ENCODE measurements around the gene LRRC49. TPM values are rescaled to one million over a fixed set of nuclear protein-coding genes. Genes with fewer than 3 reads are reported as not detected.
"Not testable (repeated sequence)": the region's sequence is repeated elsewhere in the genome, so short reads cannot be mapped to it uniquely, and the experiment has no call there.

LRRC49 gene
- total RNA-seq, 2 donors from 2014 or later = 2.4 to 2.8 TPM

DNA sequence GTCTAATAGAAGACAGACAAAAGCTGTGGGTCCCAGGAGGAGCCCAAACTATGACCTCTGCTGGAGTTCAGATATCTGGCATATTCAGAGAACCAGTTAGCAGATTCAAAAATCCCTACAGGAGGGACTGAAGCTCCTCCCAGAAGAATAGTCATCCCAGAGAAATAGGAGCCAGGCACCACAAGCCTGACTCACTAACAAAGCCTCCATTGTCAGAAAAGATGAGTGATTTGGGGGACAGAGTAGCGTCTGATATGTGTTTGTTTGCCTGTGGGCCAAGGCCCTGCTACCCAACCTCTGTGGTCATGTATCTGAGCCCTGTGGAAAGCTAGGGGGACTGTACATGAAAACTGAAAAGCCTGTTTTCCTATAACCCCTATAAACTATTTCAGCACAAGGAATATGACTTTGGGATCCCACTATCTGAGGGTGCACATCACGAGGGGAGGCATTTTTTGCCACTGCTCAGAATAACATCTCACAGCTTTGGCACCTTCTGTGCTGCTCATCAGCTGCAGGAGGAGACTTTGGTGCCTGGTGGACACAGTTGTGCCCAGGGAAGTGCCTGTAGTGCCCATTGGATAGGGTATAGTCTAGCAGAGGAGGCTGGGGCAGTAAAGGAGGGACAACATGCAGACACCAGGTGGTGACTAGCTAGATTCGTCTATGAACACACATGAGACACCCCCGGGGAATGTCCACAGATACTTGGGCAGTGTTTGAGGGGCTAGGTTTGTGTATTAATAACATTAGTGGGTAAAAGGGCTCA is 29.0 kb upstream of the LRRC49 start:
- H3K27ac ChIP-seq = no peak overlapping the region
- H3K4me3 ChIP-seq = no peak overlapping the region
- TF ChIP-seq, protein P1, sequence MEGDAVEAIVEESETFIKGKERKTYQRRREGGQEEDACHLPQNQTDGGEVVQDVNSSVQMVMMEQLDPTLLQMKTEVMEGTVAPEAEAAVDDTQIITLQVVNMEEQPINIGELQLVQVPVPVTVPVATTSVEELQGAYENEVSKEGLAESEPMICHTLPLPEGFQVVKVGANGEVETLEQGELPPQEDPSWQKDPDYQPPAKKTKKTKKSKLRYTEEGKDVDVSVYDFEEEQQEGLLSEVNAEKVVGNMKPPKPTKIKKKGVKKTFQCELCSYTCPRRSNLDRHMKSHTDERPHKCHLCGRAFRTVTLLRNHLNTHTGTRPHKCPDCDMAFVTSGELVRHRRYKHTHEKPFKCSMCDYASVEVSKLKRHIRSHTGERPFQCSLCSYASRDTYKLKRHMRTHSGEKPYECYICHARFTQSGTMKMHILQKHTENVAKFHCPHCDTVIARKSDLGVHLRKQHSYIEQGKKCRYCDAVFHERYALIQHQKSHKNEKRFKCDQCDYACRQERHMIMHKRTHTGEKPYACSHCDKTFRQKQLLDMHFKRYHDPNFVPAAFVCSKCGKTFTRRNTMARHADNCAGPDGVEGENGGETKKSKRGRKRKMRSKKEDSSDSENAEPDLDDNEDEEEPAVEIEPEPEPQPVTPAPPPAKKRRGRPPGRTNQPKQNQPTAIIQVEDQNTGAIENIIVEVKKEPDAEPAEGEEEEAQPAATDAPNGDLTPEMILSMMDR (IDR thresholded peaks at IDR 0.05) = no peak
- no peaks in the 10 kb centered on the region for H3K27me3 ChIP-seq
- no peaks in the 10 kb centered on the region for H3K9me3 ChIP-seq
- H3K4me1 ChIP-seq = no peaks in the 10 kb centered on the region
- H3K9ac ChIP-seq (ENCODE audit: low read depth in 2 of 2, low read length in 2 of 2) = no peak overlapping the region
- intact Hi-C loops (cut with DNase I) = no loop called here
- DNase-seq = no peak
- no peaks in the 10 kb centered on the region for H3K36me3 ChIP-seq

DNA sequence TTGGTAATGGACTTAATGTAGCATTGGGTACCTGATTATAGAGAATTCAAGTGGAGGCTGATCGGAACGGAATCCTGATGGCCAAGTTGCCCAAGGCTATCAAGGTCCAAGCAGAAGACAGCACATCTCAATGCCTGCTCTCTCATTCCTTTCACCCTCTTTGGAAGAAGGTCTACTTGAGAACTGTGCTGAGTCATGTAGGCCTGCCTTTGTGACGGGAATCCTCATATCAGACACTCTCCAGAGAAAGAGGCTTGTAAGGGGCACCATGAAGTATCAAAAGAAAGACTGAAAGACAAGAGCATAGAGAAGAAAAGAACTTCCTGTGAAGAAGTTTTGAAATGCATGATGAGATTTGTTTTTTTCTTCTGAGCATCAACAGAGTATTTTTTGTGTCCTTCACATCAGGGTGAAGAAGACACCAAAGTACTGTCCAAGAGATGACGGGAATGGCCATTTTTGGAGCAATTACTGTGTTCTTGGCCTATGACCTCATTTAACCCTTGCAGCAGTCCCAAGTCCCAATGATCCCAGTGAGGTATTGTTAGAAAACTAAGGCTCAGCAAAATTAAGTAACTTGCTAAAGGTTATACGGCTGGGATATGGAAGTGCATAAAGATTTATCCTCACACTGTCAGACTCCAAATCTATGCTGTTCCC is 25.5 kb upstream of the LRRC49 start:
- no peak for DNase-seq
- H3K9ac ChIP-seq (ENCODE audit: low read depth in 2 of 2, low read length in 2 of 2) = no peak overlapping the region
- no peaks in the 10 kb centered on the region for H3K9me3 ChIP-seq
- H3K36me3 ChIP-seq = no peaks in the 10 kb centered on the region
- intact Hi-C loops (cut with DNase I) = no loop called here
- no peaks in the 10 kb centered on the region for H3K4me1 ChIP-seq
- TF ChIP-seq, protein P1 (IDR thresholded peaks at IDR 0.05) = no peak
- H3K27ac ChIP-seq = no peak overlapping the region
- H3K4me3 ChIP-seq = no peak overlapping the region
- no peaks in the 10 kb centered on the region for H3K27me3 ChIP-seq

DNA sequence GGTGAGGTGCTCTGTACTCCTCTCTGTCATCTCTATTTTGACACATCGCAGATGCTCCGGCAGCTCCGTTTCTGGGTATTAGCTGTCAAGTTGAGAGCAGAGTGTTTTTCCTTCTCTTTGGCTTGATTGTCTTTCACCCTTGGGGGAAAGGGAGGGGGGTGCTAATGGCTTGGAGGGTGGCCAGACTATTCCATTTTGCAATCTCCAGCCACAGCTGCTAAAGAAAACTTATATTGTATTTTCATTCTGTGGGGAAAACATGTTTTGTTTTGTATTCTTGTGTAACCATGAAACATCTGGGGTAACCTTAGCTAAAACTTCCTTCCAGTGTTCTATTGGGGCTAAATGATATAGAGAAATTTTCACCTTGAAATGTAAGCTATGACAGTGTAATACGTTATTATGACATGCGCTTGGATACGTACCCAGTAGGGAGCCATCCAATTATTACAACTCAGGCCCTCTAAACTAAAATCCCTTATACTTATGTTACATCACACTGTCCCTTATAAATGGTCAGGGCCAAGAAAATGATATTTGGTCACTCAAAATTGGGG is 24.6 kb upstream of the LRRC49 start:
- H3K36me3 ChIP-seq = no peaks in the 10 kb centered on the region
- H3K9ac ChIP-seq (ENCODE audit: low read depth in 2 of 2, low read length in 2 of 2) = no peak overlapping the region
- H3K4me1 ChIP-seq = no peaks in the 10 kb centered on the region
- H3K27ac ChIP-seq = no peak overlapping the region
- H3K4me3 ChIP-seq = no peak overlapping the region
- TF ChIP-seq, protein P1 (IDR thresholded peaks at IDR 0.05) = no peak
- no peaks in the 10 kb centered on the region for H3K9me3 ChIP-seq
- intact Hi-C loops (cut with DNase I) = no loop called here
- H3K27me3 ChIP-seq = no peaks in the 10 kb centered on the region
- no peak for DNase-seq

DNA sequence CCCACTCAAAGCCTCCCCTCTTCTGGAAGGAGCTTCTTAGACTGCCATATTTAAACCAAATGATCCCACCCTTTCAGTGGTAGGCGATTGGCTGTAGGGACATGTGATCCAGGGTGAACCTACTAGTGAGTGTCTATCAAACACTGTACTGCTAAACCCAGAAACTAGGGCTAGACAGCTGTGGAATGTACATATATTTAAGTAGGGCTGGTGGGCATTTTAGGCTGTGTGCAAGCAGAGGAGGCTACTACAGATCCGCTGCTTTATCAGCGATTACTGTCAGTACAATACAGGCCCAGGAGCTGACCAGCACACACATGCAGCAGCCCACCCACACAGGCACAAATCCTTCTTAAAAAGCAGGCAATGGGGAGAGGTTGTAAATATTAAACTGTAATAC is 23.3 kb upstream of the LRRC49 start:
- no peak overlapping the region for H3K9ac ChIP-seq (ENCODE audit: low read depth in 2 of 2, low read length in 2 of 2)
- DNase-seq = no peak
- no peaks in the 10 kb centered on the region for H3K4me1 ChIP-seq
- H3K27me3 ChIP-seq = no peaks in the 10 kb centered on the region
- TF ChIP-seq, protein P1 (IDR thresholded peaks at IDR 0.05) = no peak
- intact Hi-C loops (cut with DNase I) = no loop called here
- H3K36me3 ChIP-seq = no peaks in the 10 kb centered on the region
- no peak overlapping the region for H3K27ac ChIP-seq
- H3K9me3 ChIP-seq = no peaks in the 10 kb centered on the region
- H3K4me3 ChIP-seq = no peak overlapping the region

DNA sequence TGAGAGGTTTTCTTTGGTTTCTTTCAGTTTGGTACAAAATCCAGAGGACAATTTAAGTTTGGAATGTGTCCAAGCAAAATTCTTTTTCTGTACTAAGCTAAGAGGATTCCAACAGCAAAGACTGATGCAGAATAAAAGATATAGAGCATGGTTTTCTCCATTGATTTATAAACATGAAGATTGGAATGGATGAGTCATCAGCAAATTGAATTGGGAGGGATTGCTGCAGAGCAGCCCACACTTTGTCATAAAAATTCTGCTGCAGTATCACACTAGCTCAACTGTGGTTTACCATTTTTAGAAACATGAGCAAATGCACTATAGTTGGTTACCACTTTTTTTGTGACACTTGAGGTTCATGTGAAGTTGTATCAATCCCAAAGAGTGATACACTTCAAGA is 22.6 kb upstream of the LRRC49 start:
- TF ChIP-seq, protein P1 (IDR thresholded peaks at IDR 0.05) = no peak
- no peak overlapping the region for H3K27ac ChIP-seq
- H3K4me1 ChIP-seq = no peaks in the 10 kb centered on the region
- no peaks in the 10 kb centered on the region for H3K36me3 ChIP-seq
- H3K4me3 ChIP-seq = no peak overlapping the region
- DNase-seq = no peak
- H3K9me3 ChIP-seq = no peaks in the 10 kb centered on the region
- no peak overlapping the region for H3K9ac ChIP-seq (ENCODE audit: low read depth in 2 of 2, low read length in 2 of 2)
- intact Hi-C loops (cut with DNase I) = no loop called here
- no peaks in the 10 kb centered on the region for H3K27me3 ChIP-seq

DNA sequence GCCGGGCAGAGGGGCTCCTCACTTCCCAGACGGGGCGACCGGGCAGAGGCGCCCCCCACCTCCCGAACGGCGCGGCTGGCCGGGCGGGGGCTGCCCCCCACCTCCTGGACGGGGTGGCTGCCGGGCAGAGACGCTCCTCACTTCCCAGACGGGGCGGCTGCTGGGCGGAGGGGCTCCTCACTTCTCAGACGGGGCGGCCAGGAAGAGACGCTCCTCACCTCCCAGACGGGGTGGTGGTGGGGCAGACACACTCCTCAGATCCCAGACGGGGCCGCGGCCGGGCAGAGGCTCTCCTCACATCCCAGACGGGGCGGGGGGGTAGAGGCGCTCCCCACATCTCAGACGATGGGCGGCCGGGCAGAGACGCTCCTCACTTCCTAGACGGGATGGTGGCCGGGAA is 21.1 kb upstream of the LRRC49 start:
- DNase-seq; intact Hi-C loops (cut with DNase I); H3K9me3 ChIP-seq; H3K4me1 ChIP-seq; H3K27me3 ChIP-seq; H3K4me3 ChIP-seq; H3K9ac ChIP-seq (ENCODE audit: low read depth in 2 of 2, low read length in 2 of 2); H3K36me3 ChIP-seq; H3K27ac ChIP-seq: not testable (repeated sequence)
